Type B pancreatic cell (in vitro differentiated cells): ENCODE data around the gene MAPK10. TPM values are rescaled to one million over a fixed set of nuclear protein-coding genes. Genes with fewer than 3 reads are reported as not detected.

Experiments used
- DNase-seq: peaks from one replicate; pipeline ENCODE4 v3.0.0; 2021; ENCODE audit warnings: mixed read lengths; ENCODE audit not compliant: unreplicated experiment; ENCODE audit errors: extremely low spot score
- H3K27ac Mint-ChIP-seq: 2 replicates; pipeline ENCODE4 v1.8.0; 2021; ENCODE audit warnings: mild to moderate bottlenecking, mixed read lengths
- H3K27me3 Mint-ChIP-seq: 2 replicates; pipeline ENCODE4 v1.8.0; 2021; ENCODE audit warnings: mixed read lengths
- H3K36me3 Mint-ChIP-seq: 2 replicates; pipeline ENCODE4 v1.8.0; 2021; ENCODE audit warnings: mixed read lengths
- H3K4me1 Mint-ChIP-seq: one replicate; pipeline ENCODE4 v1.8.0; 2021; ENCODE audit warnings: mixed read lengths; ENCODE audit not compliant: unreplicated experiment
- H3K4me3 Mint-ChIP-seq: 2 replicates; pipeline ENCODE4 v1.8.0; 2021; ENCODE audit warnings: mild to moderate bottlenecking, mixed read lengths
- H3K9me3 Mint-ChIP-seq: 2 replicates; pipeline ENCODE4 v1.8.0; 2021; ENCODE audit warnings: mixed read lengths
- CTCF ChIP-seq: fragments of 200-600 bp; sonication (generic); conservative IDR thresholded peaks from 2 replicates; pipeline ENCODE4 v1.5.0; 2021; ENCODE audit warnings: antibody characterized with exemption, mild to moderate bottlenecking
- total RNA-seq: library from RNA; stranded (reverse); gene quantifications from 2 replicates; pipeline ENCODE4 v1.2.1, GENCODE V29; 2021; ENCODE audit warnings: low replicate concordance

The MAPK10 gene
- total RNA-seq, 1 donor from 2014 or later: 19.1 TPM

- Mint-ChIP-seq H3K27ac (no peak overlapping the region), H3K36me3 (no peaks in the 10 kb centered on the region), H3K4me1 (peaks cover 7% of the 10 kb centered on the region), H3K9me3 (no peaks in the 10 kb centered on the region), H3K27me3 (peaks cover 5% of the 10 kb centered on the region), H3K4me3 (no peak overlapping the region)
- no peak for TF ChIP-seq CTCF
- no peak for DNase-seq
These were observed 80.4 kb downstream of the MAPK10 start for GRCh38 chr4:86279293-86279960.

GRCh38 chr4:86278126-86278525, 81.7 kb downstream of the MAPK10 start:
- Mint-ChIP-seq H3K4me3 (no peak overlapping the region), H3K36me3 (no peaks in the 10 kb centered on the region), H3K4me1 (peaks cover 1% of the 10 kb centered on the region), H3K27me3 (peaks cover 6% of the 10 kb centered on the region), H3K27ac (no peak overlapping the region), H3K9me3 (no peaks in the 10 kb centered on the region)
- no peak for DNase-seq
- TF ChIP-seq CTCF: no peak

- H3K9me3 Mint-ChIP-seq: no peaks in the 10 kb centered on the region
- no peak overlapping the region for H3K27ac Mint-ChIP-seq
- no peak overlapping the region for H3K4me3 Mint-ChIP-seq
- no peak for DNase-seq
- H3K4me1 Mint-ChIP-seq: no peaks in the 10 kb centered on the region
- no peak for TF ChIP-seq CTCF
- H3K36me3 Mint-ChIP-seq: no peaks in the 10 kb centered on the region
- peaks cover 3% of the 10 kb centered on the region for H3K27me3 Mint-ChIP-seq
These were observed 85.2 kb downstream of the MAPK10 start for GRCh38 chr4:86274642-86275041.

GRCh38 chr4:86272669-86273068, 87.2 kb downstream of the MAPK10 start:
- Mint-ChIP-seq H3K4me3 (no peak overlapping the region), H3K27me3 (peaks cover 3% of the 10 kb centered on the region), H3K4me1 (no peaks in the 10 kb centered on the region), H3K27ac (no peak overlapping the region), H3K36me3 (no peaks in the 10 kb centered on the region), H3K9me3 (no peaks in the 10 kb centered on the region)
- no peak for TF ChIP-seq CTCF
- DNase-seq: no peak

- Mint-ChIP-seq H3K4me1 (no peaks in the 10 kb centered on the region), H3K4me3 (no peak overlapping the region), H3K27me3 (peaks cover 3% of the 10 kb centered on the region), H3K27ac (no peak overlapping the region), H3K36me3 (no peaks in the 10 kb centered on the region), H3K9me3 (no peaks in the 10 kb centered on the region)
- no peak for TF ChIP-seq CTCF
- no peak for DNase-seq
These were observed 88.8 kb downstream of the MAPK10 start for GRCh38 chr4:86271057-86271456.

- Mint-ChIP-seq H3K4me3 (no peak overlapping the region), H3K27me3 (peaks cover under 1% of the 10 kb centered on the region), H3K36me3 (no peaks in the 10 kb centered on the region), H3K4me1 (no peaks in the 10 kb centered on the region), H3K9me3 (no peaks in the 10 kb centered on the region), H3K27ac (no peak overlapping the region)
- no peak for TF ChIP-seq CTCF
- no peak for DNase-seq
These were observed 90.5 kb downstream of the MAPK10 start for GRCh38 chr4:86269354-86269753.
